Esophagus squamous epithelium (tissue), 5 donors: Measurements from ENCODE around the gene BRAF. TPM values are rescaled to one million over a fixed set of nuclear protein-coding genes. Genes with fewer than 3 reads are reported as not detected.
"Not testable (repeated sequence)": the region's sequence is repeated elsewhere in the genome, so short reads cannot be mapped to it uniquely, and the experiment has no call there.

ENCODE experiments used
- DNase-seq: peaks from one replicate; lab custom pipeline; 2025; lab: John Stamatoyannopoulos, UW
- H3K27ac ChIP-seq, 4 donors: fragments of 200-600 bp; sonication (generic); one replicate each; pipeline ENCODE4 v1.5.1; 2016 to 2019; ENCODE audit warnings: mild to moderate bottlenecking in 1 of 4
- H3K27me3 ChIP-seq, 4 donors: fragments of 200-600 bp; sonication (generic); 1 replicate in 3 of 4; 2 replicates in 1 of 4; pipeline versions ENCODE4 v1.5.1 to v1.6.0; 2017 to 2021; ENCODE audit warnings: antibody characterized with exemption in 1 of 4
- H3K36me3 ChIP-seq, 3 donors: fragments of 200-600 bp; sonication (generic); one replicate each; pipeline ENCODE4 v1.5.1; 2016 to 2019
- H3K4me1 ChIP-seq, 3 donors: fragments of 200-600 bp; sonication (generic); one replicate each; pipeline ENCODE4 v1.5.1; 2017 to 2019
- H3K4me3 ChIP-seq, 4 donors: fragments of 200-600 bp; sonication (generic); 1 replicate in 3 of 4; 2 replicates in 1 of 4; pipeline ENCODE4 v1.5.1; 2016 to 2019; ENCODE audit warnings: mild to moderate bottlenecking in 2 of 4, moderate library complexity in 1 of 4
- H3K9me3 ChIP-seq, 3 donors: fragments of 200-600 bp; sonication (generic); one replicate each; pipeline ENCODE4 v1.5.1; 2016 to 2019
- POLR2A ChIP-seq, 4 donors: fragments of 450-650 bp; IDR thresholded peaks; one replicate each; pipeline ENCODE4 v1.6.1; 2017; ENCODE audit warnings: antibody characterized with exemption in 4 of 4, mild to moderate bottlenecking in 4 of 4, moderate library complexity in 3 of 4
- WGBS, 2 donors: methylation state at CpG; one replicate each; pipeline ENCODE4 v1.1.5; 2018; 5-methylcytosine and 5-hydroxymethylcytosine counted together
- intact Hi-C: fragments of 100-400 bp; cut with DNase I; formaldehyde crosslinking; loops from one replicate; pipeline ENCODE4 v1.15.0; 2022
- total RNA-seq, 4 donors: library from RNA; depleted of rRNA; stranded (reverse); fragments of >200 nt; gene quantifications; one replicate each; pipeline ENCODE4 v1.1.0, GENCODE V29; 2016
- TF ChIP-seq, protein P1 (sequence below), 6 experiments: fragments of 450-650 bp in 4 of 6; fragments of 200-600 bp in 2 of 6; sonication (generic) in 2 of 6; IDR thresholded peaks; one replicate each; pipeline ENCODE4 v1.5.1; 2016 to 2019; ENCODE audit warnings: antibody characterized with exemption in 6 of 6, mild to moderate bottlenecking in 4 of 6, moderate library complexity in 4 of 6
- donor health status: DM: yes; HTN: yes; CAD: no.

Gene BRAF
- total RNA-seq, 4 donors from 2014 or later: 10.0 to 40.6 (median 20.6) TPM

DNA sequence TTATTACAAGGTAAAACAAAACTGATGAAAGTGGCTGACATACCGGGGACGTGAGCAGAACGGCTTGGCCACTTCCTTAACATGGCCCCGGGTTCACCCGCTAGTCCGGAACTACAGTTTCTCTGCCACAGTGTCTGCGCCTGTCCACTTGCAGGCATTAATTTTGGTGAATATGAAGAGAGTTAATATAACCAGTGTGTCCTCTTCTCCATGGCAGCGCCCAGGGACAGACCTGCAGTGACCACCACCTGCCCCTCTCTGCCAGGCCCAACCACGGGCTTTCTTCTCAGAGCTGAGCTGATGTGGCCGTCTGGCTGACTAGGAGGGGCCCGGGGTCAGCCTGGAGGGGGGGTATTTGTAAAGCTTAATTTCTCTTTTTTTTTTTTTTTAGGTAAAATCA lies 229.3 kb downstream of the BRAF start:
- H3K27ac ChIP-seq: peak overlapping the region in 1 of 4 donors; percentile 94
- intact Hi-C loops: no loop called here

DNA sequence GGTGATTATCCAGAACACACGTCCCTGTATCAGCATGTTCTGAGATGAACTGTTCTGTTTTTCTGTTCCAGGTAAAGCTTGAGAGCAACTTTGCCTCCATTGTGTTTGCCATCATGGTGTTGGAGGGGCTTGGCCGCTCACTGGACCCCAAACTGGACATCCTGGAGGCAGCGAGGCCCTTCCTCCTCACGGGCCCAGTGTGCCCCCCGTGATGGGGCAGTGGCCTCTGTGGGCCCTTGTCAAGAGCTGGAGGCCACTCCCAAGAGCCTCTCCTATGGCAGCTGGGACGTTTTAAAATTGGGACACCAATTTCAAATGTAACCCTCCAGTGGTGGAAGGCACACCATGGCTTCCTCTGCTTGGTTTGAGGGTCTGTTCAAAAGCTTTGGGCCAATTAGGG lies 230.1 kb downstream of the BRAF start:
- Histone ChIP-seq H3K4me1 (peaks cover 12 to 27% (median 22%) of the 10 kb centered on the region in 3 donors), H3K36me3 (peaks cover 0 to 46% (median 7%) of the 10 kb centered on the region in 3 donors), H3K4me3 (no peak overlapping the region), H3K27ac (no peak overlapping the region), H3K9me3 (no peaks in the 10 kb centered on the region), H3K27me3 (no peaks in the 10 kb centered on the region)
- DNase-seq: no peak
- WGBS, 2 donors: 80 to 84% methylated on average over 1 to 3 of the region's 6 CpGs
- intact Hi-C loops: no loop called here
- no peak for TF ChIP-seq POLR2A (IDR thresholded peaks at IDR 0.05)
- TF ChIP-seq, protein P1, sequence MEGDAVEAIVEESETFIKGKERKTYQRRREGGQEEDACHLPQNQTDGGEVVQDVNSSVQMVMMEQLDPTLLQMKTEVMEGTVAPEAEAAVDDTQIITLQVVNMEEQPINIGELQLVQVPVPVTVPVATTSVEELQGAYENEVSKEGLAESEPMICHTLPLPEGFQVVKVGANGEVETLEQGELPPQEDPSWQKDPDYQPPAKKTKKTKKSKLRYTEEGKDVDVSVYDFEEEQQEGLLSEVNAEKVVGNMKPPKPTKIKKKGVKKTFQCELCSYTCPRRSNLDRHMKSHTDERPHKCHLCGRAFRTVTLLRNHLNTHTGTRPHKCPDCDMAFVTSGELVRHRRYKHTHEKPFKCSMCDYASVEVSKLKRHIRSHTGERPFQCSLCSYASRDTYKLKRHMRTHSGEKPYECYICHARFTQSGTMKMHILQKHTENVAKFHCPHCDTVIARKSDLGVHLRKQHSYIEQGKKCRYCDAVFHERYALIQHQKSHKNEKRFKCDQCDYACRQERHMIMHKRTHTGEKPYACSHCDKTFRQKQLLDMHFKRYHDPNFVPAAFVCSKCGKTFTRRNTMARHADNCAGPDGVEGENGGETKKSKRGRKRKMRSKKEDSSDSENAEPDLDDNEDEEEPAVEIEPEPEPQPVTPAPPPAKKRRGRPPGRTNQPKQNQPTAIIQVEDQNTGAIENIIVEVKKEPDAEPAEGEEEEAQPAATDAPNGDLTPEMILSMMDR (IDR thresholded peaks at IDR 0.05): no peak

More for the DNA sequence above, 229.3 kb downstream of the BRAF start:
- no peak for DNase-seq
- Histone ChIP-seq H3K36me3 (peaks cover 0 to 38% (median 6%) of the 10 kb centered on the region in 3 donors), H3K4me1 (peaks cover 12 to 27% (median 22%) of the 10 kb centered on the region in 3 donors), H3K9me3 (no peaks in the 10 kb centered on the region), H3K4me3 (no peak overlapping the region), H3K27me3 (no peaks in the 10 kb centered on the region)
- WGBS, 2 donors: 91 to 97% methylated on average over 9 to 11 of the region's 11 CpGs
- TF ChIP-seq, protein P1 (IDR thresholded peaks at IDR 0.05): no peak
- TF ChIP-seq POLR2A (IDR thresholded peaks at IDR 0.05): no peak

DNA sequence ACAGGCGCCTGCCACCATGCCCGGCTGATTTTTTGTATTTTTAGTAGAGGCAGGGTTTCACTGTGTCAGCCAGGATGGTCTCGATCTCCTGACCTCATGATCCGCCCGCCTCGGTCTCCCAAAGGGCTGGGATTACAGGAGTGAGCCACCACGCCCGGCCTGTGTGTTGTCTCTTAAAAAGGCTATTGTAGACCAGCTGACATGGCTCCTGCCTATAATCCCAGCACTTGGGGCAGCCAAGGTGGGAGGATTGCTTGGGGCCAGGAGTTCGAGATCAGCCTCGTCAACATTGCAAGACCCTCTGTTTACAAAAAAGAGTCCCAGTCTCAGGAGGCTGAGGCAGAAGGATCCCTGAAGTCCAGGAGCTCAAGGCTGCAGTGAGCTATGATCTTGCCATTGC lies 230.9 kb downstream of the BRAF start:
- DNase-seq, H3K27ac ChIP-seq: not testable (repeated sequence)
- 87 to 100% methylated on average over 2 to 4 of the region's 10 CpGs for WGBS, 2 donors

DNA sequence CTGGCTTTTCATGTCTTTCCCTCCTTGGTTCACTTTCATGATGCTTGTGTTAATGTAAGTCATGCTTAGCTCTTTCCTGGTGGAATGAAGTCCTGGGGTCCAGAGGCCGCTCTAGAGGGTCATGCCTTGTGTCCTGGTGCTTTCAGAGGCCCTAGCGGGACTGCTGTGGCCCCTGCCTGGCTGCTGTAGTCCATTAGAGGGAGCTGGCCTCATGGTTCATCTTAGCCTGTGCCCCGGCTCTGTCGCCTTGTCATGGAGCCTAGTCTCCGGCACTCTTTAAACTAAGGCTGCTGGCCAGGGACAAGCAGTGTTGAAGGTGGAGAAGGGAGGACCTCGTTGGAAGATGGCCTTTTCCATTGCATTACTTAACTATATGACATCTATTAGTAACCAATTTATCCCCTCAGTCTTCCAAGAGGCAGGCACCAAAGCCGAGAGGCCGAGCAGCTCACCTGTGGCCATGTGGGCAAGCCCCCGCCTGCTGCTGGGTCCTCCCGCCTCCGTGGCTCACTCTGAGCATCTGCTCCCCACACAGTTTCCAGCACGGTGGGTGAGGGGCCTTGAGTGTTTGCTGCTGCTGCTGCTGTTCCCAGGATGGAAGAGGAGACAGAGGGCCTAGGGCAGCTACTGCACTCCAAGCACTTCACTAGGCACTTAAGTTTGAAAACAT lies 233.2 kb downstream of the BRAF start:
- Histone ChIP-seq H3K36me3 (peaks cover 7 to 76% (median 7%) of the 10 kb centered on the region in 3 donors), H3K27ac (no peak overlapping the region), H3K4me1 (peaks cover 5 to 8% (median 6%) of the 10 kb centered on the region in 3 donors), H3K27me3 (no peaks in the 10 kb centered on the region), H3K4me3 (no peak overlapping the region), H3K9me3 (no peaks in the 10 kb centered on the region)
- 88% methylated on average over 7 to 9 of the region's 12 CpGs for WGBS, 2 donors
- DNase-seq: no peak
- intact Hi-C loops: no loop called here
- no peak for TF ChIP-seq POLR2A (IDR thresholded peaks at IDR 0.05)
- TF ChIP-seq, protein P1 (IDR thresholded peaks at IDR 0.05): no peak

More for the DNA sequence above, 230.9 kb downstream of the BRAF start:
- H3K27me3 ChIP-seq, intact Hi-C loops, H3K9me3 ChIP-seq, H3K4me3 ChIP-seq: not testable (repeated sequence)
- H3K4me1 ChIP-seq: peaks cover 12 to 24% (median 18%) of the 10 kb centered on the region in 3 donors
- peaks cover 0 to 53% (median 7%) of the 10 kb centered on the region in 3 donors for H3K36me3 ChIP-seq

DNA sequence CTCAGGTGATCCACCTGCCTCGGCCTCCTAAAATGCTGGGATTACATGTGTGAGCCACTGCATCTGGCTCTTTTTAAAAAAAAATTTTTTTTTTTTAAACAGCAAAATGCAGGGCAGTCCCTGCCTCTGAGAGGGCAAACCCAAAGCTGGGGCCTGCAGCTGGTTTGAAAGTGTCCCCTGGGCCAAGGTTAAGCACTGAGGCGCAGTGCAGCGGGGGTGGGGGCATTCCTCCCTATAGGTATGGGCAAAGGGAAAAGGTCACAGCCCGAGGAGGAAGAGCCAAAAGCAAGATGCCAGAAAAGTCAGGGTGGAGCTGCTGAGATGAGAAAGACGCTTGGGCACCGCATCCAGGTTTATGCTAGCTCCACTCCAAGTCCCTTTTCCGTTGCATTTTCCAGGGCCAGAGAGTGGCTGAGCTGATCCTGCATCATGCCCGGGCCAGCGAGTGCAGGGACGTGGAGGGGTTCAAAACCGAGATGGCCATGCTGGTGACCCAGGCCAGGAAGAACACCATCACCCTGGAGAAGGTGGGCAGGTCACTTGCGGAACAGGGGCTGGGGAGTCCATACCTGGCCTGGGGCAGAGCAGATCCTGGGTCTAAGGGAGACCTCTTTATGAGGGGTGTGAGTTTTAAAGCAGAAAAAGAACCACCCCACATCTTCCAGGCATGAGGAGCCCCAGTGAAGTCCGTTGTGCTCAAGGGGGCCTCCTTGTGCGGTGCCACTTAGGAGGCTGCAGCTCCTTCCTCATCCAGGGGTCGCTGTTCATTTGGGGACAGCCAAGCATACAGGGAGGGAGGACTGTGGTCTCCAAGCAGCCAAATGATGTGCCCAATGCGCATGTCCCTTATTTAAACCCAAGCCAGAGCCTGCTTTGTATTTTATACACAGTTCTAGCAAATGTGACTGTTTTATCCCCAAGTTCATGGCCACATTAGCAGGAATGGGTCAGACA lies 235.3 kb downstream of the BRAF start:
- no peaks in the 10 kb centered on the region for H3K27me3 ChIP-seq
- H3K4me1 ChIP-seq: no peaks in the 10 kb centered on the region
- no peak overlapping the region for H3K4me3 ChIP-seq
- H3K36me3 ChIP-seq: peaks cover 7 to 89% (median 7%) of the 10 kb centered on the region in 3 donors
- no peak overlapping the region for H3K27ac ChIP-seq
- DNase-seq: no peak
- H3K9me3 ChIP-seq: no peaks in the 10 kb centered on the region
- intact Hi-C loops: no loop called here
- WGBS, 2 donors: 88 to 96% methylated on average over 11 to 12 of the region's 16 CpGs
- TF ChIP-seq, protein P1 (IDR thresholded peaks at IDR 0.05): no peak
- no peak for TF ChIP-seq POLR2A (IDR thresholded peaks at IDR 0.05)
